Central memory CD8-positive, alpha-beta T cell (primary cell): ENCODE measurements around the gene RAB10.

Source experiments
- ATAC-seq: fragments of 150-1000 bp; cut with Tn5 transposase; replicated peaks from 2 replicates; pipeline ENCODE4 v1.10.0; 2022; ENCODE audit warnings: mild to moderate bottlenecking, moderate FRiP score, moderate number of reproducible peaks; ENCODE audit not compliant: poor library complexity, severe bottlenecking; ENCODE audit errors: extremely low read depth
- DNase-seq, 2 donors: peaks; one replicate each; pipeline ENCODE4 v3.0.0; 2021; ENCODE audit warnings: low spot score in 2 of 2
- H3K27ac Mint-ChIP-seq: one replicate; pipeline ENCODE4 v1.8.0; 2022; ENCODE audit warnings: low read depth, mild to moderate bottlenecking, moderate library complexity, mixed read lengths
- H3K27me3 Mint-ChIP-seq: one replicate; pipeline ENCODE4 v1.8.0; 2022; ENCODE audit warnings: mixed read lengths
- H3K36me3 Mint-ChIP-seq: one replicate; pipeline ENCODE4 v1.8.0; 2022; ENCODE audit warnings: mild to moderate bottlenecking, moderate library complexity, mixed read lengths; ENCODE audit not compliant: insufficient read depth
- H3K4me1 Mint-ChIP-seq: one replicate; pipeline ENCODE4 v1.8.0; 2022; ENCODE audit warnings: mixed read lengths
- H3K4me3 Mint-ChIP-seq: one replicate; pipeline ENCODE4 v1.8.0; 2022; ENCODE audit warnings: mild to moderate bottlenecking, moderate library complexity, mixed read lengths
- H3K9me3 Mint-ChIP-seq: one replicate; pipeline ENCODE4 v1.8.0; 2022; ENCODE audit warnings: mixed read lengths

The RAB10 gene

GRCh38 chr2:26185304-26185928 is 151.5 kb downstream of the RAB10 start:
- Mint-ChIP-seq H3K4me1 (peaks cover 25% of the 10 kb centered on the region), H3K4me3 (peak overlapping the region; percentile 77), H3K27me3 (peaks cover 12% of the 10 kb centered on the region), H3K36me3 (peaks cover 9% of the 10 kb centered on the region), H3K9me3 (no peaks in the 10 kb centered on the region), H3K27ac (no peak overlapping the region)
- DNase-seq (no peak), ATAC-seq (no peak)

GRCh38 chr2:26185954-26186770 is 152.3 kb downstream of the RAB10 start:
- Mint-ChIP-seq H3K4me1 (peaks cover 24% of the 10 kb centered on the region), H3K27me3 (peaks cover 4% of the 10 kb centered on the region), H3K27ac (no peak overlapping the region), H3K9me3 (no peaks in the 10 kb centered on the region), H3K4me3 (peak overlapping the region; percentile 77), H3K36me3 (peaks cover 11% of the 10 kb centered on the region)
- DNase-seq (no peak), ATAC-seq (no peak)
